Right lobe of liver (tissue), 6 donors: ENCODE results near the gene SMAD7. TPM values are rescaled to one million over a fixed set of nuclear protein-coding genes. Genes with fewer than 3 reads are reported as not detected.

Experiments used
- ATAC-seq, 4 donors: fragments of 200-7000 bp; cut with Tn5 transposase; one replicate each; pipeline ENCODE4 v1.9.1; 2020; ENCODE audit warnings: mild to moderate bottlenecking in 4 of 4, moderate library complexity in 4 of 4
- DNase-seq, 3 donors: peaks; one replicate each; pipeline ENCODE4 v3.0.0-alpha.2; 2020
- H3K27ac ChIP-seq, 3 donors: fragments of 200-600 bp; one replicate each; pipeline ENCODE4 v1.8.0; 2022
- H3K27me3 ChIP-seq, 2 donors: fragments of 200-600 bp; one replicate each; pipeline ENCODE4 v1.8.0; 2022
- H3K36me3 ChIP-seq, 4 donors: fragments of 200-600 bp; sonication (generic) in 1 of 4; one replicate each; pipeline versions ENCODE4 v1.5.1 to v1.8.0; 2017 to 2022; ENCODE audit warnings: control low read depth in 1 of 4
- H3K4me1 ChIP-seq, 4 donors: fragments of 200-600 bp; sonication (generic) in 1 of 4; one replicate each; pipeline versions ENCODE4 v1.5.1 to v1.8.0; 2017 to 2022; ENCODE audit warnings: control low read depth in 1 of 4
- H3K4me3 ChIP-seq, 3 donors: fragments of 200-600 bp; one replicate each; pipeline ENCODE4 v1.8.0; 2022
- H3K9me3 ChIP-seq, 4 donors: fragments of 200-600 bp; sonication (generic) in 1 of 4; one replicate each; pipeline versions ENCODE4 v1.5.1 to v1.8.0; 2017 to 2022; ENCODE audit warnings: control low read depth in 1 of 4
- POLR2A ChIP-seq: fragments of 450-650 bp; IDR thresholded peaks from one replicate; pipeline ENCODE4 v1.6.1; 2017; ENCODE audit warnings: antibody characterized with exemption, mild to moderate bottlenecking
- WGBS: methylation state at CpG from one replicate; pipeline ENCODE4 v1.1.6; 2018; ENCODE audit warnings: low coverage, low lambda C conversion rate; ENCODE audit not compliant: insufficient coverage; ENCODE audit errors: missing lambda C conversion rate; 5-methylcytosine and 5-hydroxymethylcytosine counted together
- intact Hi-C, 2 donors: fragments of 100-400 bp; cut with DNase I; formaldehyde crosslinking; loops; one replicate each; pipeline versions ENCODE4 v1.11.2 to v1.14.1; 2022
- total RNA-seq, 6 experiments: library from RNA; depleted of rRNA in 2 of 6; stranded (reverse); fragments of >200 nt in 2 of 6; fragmentation: NEBNext Ultra II Directional in 3 of 6; extraction: Animal tissue kit (Norgen Biotek cat#: 25700) in 3 of 6; gene quantifications; one replicate each; pipeline versions ENCODE4 v1.1.0 to v1.2.4, GENCODE V29; 2016 to 2023
- TF ChIP-seq, protein P1 (sequence below), 4 donors: fragments of 200-600 bp in 3 of 4; fragments of 450-650 bp in 1 of 4; IDR thresholded peaks; one replicate each; pipeline versions ENCODE4 v1.5.1 to v1.8.0; 2016 to 2022; ENCODE audit warnings: antibody characterized with exemption in 4 of 4, mild to moderate bottlenecking in 2 of 4
- donor health status: DM: no; HTN: yes; CAD: no.
- donor health status: DM: no; HTN: no; CAD: no.
- donor health status: DM: no; HTN: no; CAD: no.
- donor health status: DM: no; HTN: yes; CAD: no.
- donor health status: DM: no; HTN: yes; CAD: no.

SMAD7 gene
- total RNA-seq, 6 experiments from 2014 or later: 8.2 to 13.5 (median 11.0) TPM

DNA sequence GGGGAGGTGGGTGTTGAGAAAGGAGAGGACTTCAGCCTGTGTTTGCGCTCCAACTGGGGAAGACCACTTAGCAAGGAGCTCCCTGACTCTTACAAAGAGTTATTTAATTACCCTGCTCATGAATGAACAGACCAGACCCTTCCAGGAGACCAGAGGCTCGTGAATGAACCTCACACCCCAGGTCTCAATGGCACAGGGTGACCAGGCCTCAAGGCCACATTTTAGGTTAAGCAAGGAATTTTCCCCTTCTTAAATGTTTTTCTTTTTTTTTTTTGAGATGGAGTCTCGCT, 25.3 kb downstream of the SMAD7 start:
- intact Hi-C loops: no loop called here
- TF ChIP-seq, protein P1, sequence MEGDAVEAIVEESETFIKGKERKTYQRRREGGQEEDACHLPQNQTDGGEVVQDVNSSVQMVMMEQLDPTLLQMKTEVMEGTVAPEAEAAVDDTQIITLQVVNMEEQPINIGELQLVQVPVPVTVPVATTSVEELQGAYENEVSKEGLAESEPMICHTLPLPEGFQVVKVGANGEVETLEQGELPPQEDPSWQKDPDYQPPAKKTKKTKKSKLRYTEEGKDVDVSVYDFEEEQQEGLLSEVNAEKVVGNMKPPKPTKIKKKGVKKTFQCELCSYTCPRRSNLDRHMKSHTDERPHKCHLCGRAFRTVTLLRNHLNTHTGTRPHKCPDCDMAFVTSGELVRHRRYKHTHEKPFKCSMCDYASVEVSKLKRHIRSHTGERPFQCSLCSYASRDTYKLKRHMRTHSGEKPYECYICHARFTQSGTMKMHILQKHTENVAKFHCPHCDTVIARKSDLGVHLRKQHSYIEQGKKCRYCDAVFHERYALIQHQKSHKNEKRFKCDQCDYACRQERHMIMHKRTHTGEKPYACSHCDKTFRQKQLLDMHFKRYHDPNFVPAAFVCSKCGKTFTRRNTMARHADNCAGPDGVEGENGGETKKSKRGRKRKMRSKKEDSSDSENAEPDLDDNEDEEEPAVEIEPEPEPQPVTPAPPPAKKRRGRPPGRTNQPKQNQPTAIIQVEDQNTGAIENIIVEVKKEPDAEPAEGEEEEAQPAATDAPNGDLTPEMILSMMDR (IDR thresholded peaks at IDR 0.05): no peak
- no peak for TF ChIP-seq POLR2A
- Histone ChIP-seq H3K4me3 (no peak overlapping the region), H3K36me3 (peaks cover 0 to 11% (median 5%) of the 10 kb centered on the region in 4 donors), H3K4me1 (peaks cover 3 to 59% (median 36%) of the 10 kb centered on the region in 4 donors), H3K9me3 (no peaks in the 10 kb centered on the region), H3K27ac (peak overlapping the region; percentile 13 to 55 (median 24)), H3K27me3 (no peaks in the 10 kb centered on the region)
- 86% methylated on average over 1 of the region's 3 CpGs for WGBS
- DNase-seq (no peak), ATAC-seq (no peak)

DNA sequence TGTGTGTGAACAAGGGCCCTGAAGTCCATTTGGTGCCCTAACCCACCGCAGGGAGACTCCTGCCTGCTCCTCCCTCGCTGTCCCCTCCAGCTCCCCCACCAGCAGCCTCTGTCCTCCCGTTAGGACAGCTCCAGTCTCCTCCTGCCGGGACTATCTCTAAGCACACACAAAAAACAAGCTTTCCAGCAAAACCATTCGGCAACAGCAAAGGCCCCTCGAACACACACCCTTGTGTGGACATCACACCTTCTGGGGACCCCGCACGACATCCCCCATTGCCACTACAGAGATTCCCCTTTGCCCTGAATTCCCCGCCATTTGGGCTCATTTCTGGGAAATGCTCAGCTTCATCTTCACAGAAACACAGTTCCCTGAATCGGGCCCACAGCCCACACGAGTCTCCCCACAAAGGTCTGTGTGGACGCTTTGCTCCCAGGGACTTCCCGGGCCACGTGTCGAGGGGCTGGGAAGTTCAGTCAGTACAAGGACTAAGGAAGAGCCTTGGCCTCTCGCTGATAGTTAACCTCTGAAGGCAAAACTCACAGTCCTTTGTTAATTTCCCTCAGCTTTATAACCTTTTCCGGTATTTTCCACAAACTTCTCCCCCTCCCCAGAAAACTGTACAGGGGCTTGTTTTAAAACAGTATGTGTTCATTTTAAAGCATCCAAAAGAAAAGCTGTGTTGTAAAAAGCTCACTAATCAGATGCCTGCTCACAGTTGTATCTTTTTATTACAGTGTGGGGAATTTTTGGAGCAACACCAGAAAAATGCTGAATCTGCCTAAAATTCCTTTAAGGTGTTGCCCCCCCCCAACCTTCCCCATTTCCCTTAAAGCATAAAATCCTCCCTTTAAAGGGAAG, 25.9 kb downstream of the SMAD7 start:
- intact Hi-C loops: no loop called here
- Histone ChIP-seq H3K27ac (peak overlapping the region; percentile 13 to 55 (median 24)), H3K9me3 (no peaks in the 10 kb centered on the region), H3K27me3 (no peaks in the 10 kb centered on the region), H3K36me3 (peaks cover 0 to 11% (median 5%) of the 10 kb centered on the region in 4 donors), H3K4me3 (no peak overlapping the region), H3K4me1 (peaks cover 3 to 54% (median 34%) of the 10 kb centered on the region in 4 donors)
- TF ChIP-seq, protein P1 (IDR thresholded peaks at IDR 0.05): no peak
- TF ChIP-seq POLR2A: no peak
- 6% methylated on average over 7 of the region's 17 CpGs for WGBS
- ATAC-seq (peak in 2 of 4 donors; percentile 15 to 22), DNase-seq (peak in 1 of 3 donors; percentile 49)

DNA sequence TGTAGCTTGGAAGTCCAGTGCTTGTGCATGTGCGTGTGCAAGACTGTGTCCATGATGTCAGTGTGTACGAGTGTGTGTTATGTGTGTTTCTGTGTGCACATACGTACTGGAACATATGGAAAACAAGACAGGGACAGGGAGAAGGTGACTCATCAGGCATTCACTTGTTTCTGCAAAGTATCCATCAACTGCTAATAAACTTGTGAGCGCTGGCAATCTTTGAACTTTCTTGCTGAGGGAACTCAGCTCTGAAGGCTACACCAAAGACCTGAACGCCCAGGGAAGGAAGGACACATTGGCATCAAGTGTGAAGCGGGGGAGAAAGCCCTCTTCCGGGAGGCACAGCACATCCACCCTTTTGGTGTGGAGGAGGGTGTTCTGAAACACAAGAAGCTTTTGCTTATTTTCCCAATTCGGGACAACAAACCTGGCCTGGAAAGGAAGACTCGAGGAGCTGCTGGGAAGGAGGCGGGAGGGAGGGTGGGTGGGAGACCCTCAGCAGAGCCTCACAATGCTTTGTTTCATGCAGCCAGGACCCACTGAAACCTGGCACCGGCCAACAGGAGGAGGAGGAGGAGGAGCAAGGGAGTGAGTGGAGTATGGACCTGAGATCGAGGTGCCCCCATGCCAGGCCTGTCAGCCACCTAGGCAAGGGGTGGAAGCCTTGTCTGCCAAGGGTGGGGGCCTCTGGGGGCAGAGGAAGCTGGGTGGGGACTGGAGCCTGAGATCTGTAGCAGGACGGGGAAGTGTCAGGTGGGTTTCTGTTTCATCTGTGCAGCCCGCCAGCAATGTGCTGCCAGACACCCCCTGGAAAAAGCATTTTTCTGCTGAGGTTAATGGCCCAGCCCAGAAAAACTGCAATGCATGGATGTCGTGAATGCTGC, 26.8 kb downstream of the SMAD7 start:
- no peak for ATAC-seq
- Histone ChIP-seq H3K4me1 (peaks cover 3 to 51% (median 29%) of the 10 kb centered on the region in 4 donors), H3K9me3 (no peaks in the 10 kb centered on the region), H3K4me3 (no peak overlapping the region), H3K36me3 (peaks cover 0 to 11% (median 5%) of the 10 kb centered on the region in 4 donors), H3K27ac (peak overlapping the region in 1 of 3 donors; percentile 55), H3K27me3 (no peaks in the 10 kb centered on the region)
- WGBS: 66% methylated on average over 11 of the region's 15 CpGs
- TF ChIP-seq, protein P1 (IDR thresholded peaks at IDR 0.05): no peak
- TF ChIP-seq POLR2A: no peak
- no peak for DNase-seq
- intact Hi-C loops: no loop called here

GRCh38 chr18:48922801-48923730, 27.7 kb downstream of the SMAD7 start:
- TF ChIP-seq, protein P1 (IDR thresholded peaks at IDR 0.05): no peak
- no peak for TF ChIP-seq POLR2A
- Histone ChIP-seq H3K36me3 (peaks cover 0 to 11% (median 5%) of the 10 kb centered on the region in 4 donors), H3K9me3 (no peaks in the 10 kb centered on the region), H3K27ac (no peak overlapping the region), H3K4me1 (peaks cover 3 to 45% (median 22%) of the 10 kb centered on the region in 4 donors), H3K4me3 (no peak overlapping the region), H3K27me3 (no peaks in the 10 kb centered on the region)
- DNase-seq: peak in 2 of 3 donors; percentile 44 to 50
- WGBS: 47% methylated on average over 17 of the region's 21 CpGs
- intact Hi-C loops: no loop called here
- no peak for ATAC-seq
